ENCODE measurements around the gene DVL1. TPM values are rescaled to one million over a fixed set of nuclear protein-coding genes. Genes with fewer than 3 reads are reported as not detected.

The DVL1 gene
- total and polyA plus RNA-seq, 2 of the 13 experiments (the other 11 are each of a cell fraction or from before 2014, with no cell fraction given): 30.8 to 60.4 TPM

DNA sequence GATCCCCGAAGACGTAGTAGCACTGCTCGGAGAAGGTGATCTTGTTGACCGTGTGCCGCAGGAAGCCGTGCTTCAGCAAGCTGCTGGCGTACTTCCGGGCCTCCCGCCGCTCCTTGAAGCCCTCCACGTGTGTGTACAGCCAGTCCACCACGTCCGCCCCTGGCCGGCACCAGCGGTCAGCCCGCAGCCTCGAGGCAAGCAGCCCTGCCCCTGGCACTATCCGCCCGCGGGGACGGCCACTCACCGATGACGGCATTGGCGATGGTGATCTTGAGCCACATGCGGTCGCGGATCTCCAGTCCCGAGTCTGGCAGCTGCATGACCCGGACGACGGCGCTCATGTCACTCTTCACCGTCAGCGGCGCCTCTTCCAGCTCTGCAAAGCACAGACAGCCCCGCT lies 10.9 kb downstream of the DVL1 start:
- H3K9ac ChIP-seq (ENCODE audit: insufficient read depth, low read depth, low read length): no peak overlapping the region
- WGBS (ENCODE audit: low lambda C conversion rate): 98% methylated on average over 35 of the region's 36 CpGs
- in situ Hi-C loops (cut with HindIII; ENCODE audit: extremely low pct_ligation_motif_present, low pct_unique_long_range_greater_than_20kb): no loop called here
- no peak for FAIRE-seq
- intact Hi-C loops (cut with micrococcal nuclease; ENCODE audit: unreplicated experiment): no loop called here
- no TSS peak for BruUV-seq (replicated peaks)
- H3K79me2 ChIP-seq (ENCODE audit: insufficient read depth, low read length): no peaks in the 10 kb centered on the region
- peaks cover 7% of the 10 kb centered on the region; the same call in 1 of the 2 replicates for H4K20me1 ChIP-seq (ENCODE audit: insufficient read depth, low read length)
- no peak overlapping the region for H3K4me3 ChIP-seq (replicated peaks in 1 of 3; ENCODE audit: insufficient read depth in 1 of 3, low read depth in 2 of 3, low read length in 3 of 3)
- no peaks in the 10 kb centered on the region for H3K9me3 ChIP-seq (ENCODE audit: low read length)
- ChIA-PET CTCF (ENCODE audit: low intra/inter-chr PET ratio, low total read pairs) (no interaction called here), POLR2A (interaction anchor here (0.9 to 1.0 kb wide), 3 partner anchors 10 to 61 kb away, joined by 3 to 4 read pairs (median 4); partner anchors contain the start of genes AURKAIP1 and CCNL2)
- no peaks in the 10 kb centered on the region for H3K27me3 ChIP-seq (ENCODE audit: control insufficient read depth in 1 of 2, insufficient read depth in 2 of 2, low read length in 2 of 2)
- no peak for ATAC-seq
- H3K4me1 ChIP-seq (ENCODE audit: insufficient read depth, low read length): no peaks in the 10 kb centered on the region
- TF ChIP-seq AGO2 (optimal IDR thresholded peaks at IDR 0.05; ENCODE audit: low read depth, low read length): peak; percentile 30
- TF ChIP-seq EZH2 (conservative IDR thresholded peaks at IDR 0.05; ENCODE audit: low read depth, low read length): no peak
- DNase-seq (ENCODE audit: low spot score): no peak
- H3K4me2 ChIP-seq (ENCODE audit: low read depth, low read length): no peak overlapping the region
- H3K36me3 ChIP-seq (replicated peaks in 1 of 2; ENCODE audit: control insufficient read depth in 1 of 2, insufficient read depth in 2 of 2, low read length in 2 of 2): peaks cover 13 to 26% of the 10 kb centered on the region in 2 experiments
- no peak overlapping the region for H3K27ac ChIP-seq (ENCODE audit: extremely low read length, insufficient read depth, low read length)
- no peak overlapping the region for H2AFZ ChIP-seq (ENCODE audit: low read length)

DNA sequence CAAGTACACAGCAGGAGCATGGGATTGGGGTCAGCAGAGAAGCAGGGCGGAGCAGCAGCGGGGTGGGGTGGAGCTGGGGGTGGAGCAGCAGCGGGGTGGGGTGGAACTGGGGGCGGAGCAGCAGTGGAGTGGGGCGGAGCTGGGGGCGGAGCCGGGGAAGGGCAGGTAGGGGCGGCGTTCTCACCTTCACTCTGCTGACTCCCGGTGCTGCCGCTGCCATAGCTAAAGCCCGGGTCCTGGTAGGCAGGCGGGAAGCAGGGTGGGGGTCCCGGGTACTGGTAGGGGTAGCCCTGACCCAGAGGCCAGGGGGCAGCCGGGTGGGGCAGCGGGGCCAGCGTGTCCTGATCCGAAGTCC lies 11.4 kb downstream of the DVL1 start:
- Histone ChIP-seq H3K4me3 (replicated peaks in 1 of 3; ENCODE audit: insufficient read depth in 1 of 3, low read depth in 2 of 3, low read length in 3 of 3) (no peak overlapping the region), H3K36me3 (replicated peaks in 1 of 2; ENCODE audit: control insufficient read depth in 1 of 2, insufficient read depth in 2 of 2, low read length in 2 of 2) (peaks cover 13 to 26% of the 10 kb centered on the region in 2 experiments), H4K20me1 (ENCODE audit: insufficient read depth, low read length) (peaks cover 7% of the 10 kb centered on the region; the same call in 1 of the 2 replicates), H3K27me3 (ENCODE audit: control insufficient read depth in 1 of 2, insufficient read depth in 2 of 2, low read length in 2 of 2) (no peaks in the 10 kb centered on the region), H3K9ac (ENCODE audit: insufficient read depth, low read depth, low read length) (no peak overlapping the region), H3K4me1 (ENCODE audit: insufficient read depth, low read length) (no peaks in the 10 kb centered on the region), H2AFZ (ENCODE audit: low read length) (no peak overlapping the region), H3K4me2 (ENCODE audit: low read depth, low read length) (no peak overlapping the region), H3K9me3 (ENCODE audit: low read length) (no peaks in the 10 kb centered on the region), H3K79me2 (ENCODE audit: insufficient read depth, low read length) (no peaks in the 10 kb centered on the region), H3K27ac (ENCODE audit: extremely low read length, insufficient read depth, low read length) (no peak overlapping the region)
- CTCF ChIA-PET (ENCODE audit: low intra/inter-chr PET ratio, low total read pairs): no interaction called here
- 92% methylated on average over 10 of the region's 18 CpGs for WGBS (ENCODE audit: low lambda C conversion rate)
- FAIRE-seq (no peak), ATAC-seq (no peak), DNase-seq (ENCODE audit: low spot score) (no peak)
- POLR2A ChIA-PET: interaction anchor here (0.9 to 1.0 kb wide), 3 partner anchors 10 to 61 kb away, joined by 3 to 4 read pairs (median 4); partner anchors contain the start of genes AURKAIP1 and CCNL2
- no TSS peak for BruUV-seq (replicated peaks)
- no peak for TF ChIP-seq ZKSCAN1 (IDR thresholded peaks at IDR 0.05; ENCODE audit: low read length)
- TF ChIP-seq ZSCAN25 (CRISPR knock-in tag; IDR thresholded peaks at IDR 0.05): no peak
- no peak for TF ChIP-seq ZBTB21 (CRISPR knock-in tag; IDR thresholded peaks at IDR 0.05)
- no peak for TF ChIP-seq ZNF598 (CRISPR knock-in tag; IDR thresholded peaks at IDR 0.05; ENCODE audit: borderline replicate concordance)
- TF ChIP-seq ZSCAN22 (CRISPR knock-in tag; IDR thresholded peaks at IDR 0.05): no peak
- no peak for TF ChIP-seq HCFC1 (IDR thresholded peaks at IDR 0.05; ENCODE audit: low read depth, low read length)
- TF ChIP-seq, protein P1, sequence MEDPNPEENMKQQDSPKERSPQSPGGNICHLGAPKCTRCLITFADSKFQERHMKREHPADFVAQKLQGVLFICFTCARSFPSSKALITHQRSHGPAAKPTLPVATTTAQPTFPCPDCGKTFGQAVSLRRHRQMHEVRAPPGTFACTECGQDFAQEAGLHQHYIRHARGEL (CRISPR knock-in tag; IDR thresholded peaks at IDR 0.05): no peak
- no peak for TF ChIP-seq ZSCAN29 (CRISPR knock-in tag; conservative IDR thresholded peaks at IDR 0.05)
- no peak for TF ChIP-seq SAFB2 (CRISPR knock-in tag; IDR thresholded peaks at IDR 0.05; ENCODE audit: borderline replicate concordance, low read depth)
- TF ChIP-seq ZNF496 (CRISPR knock-in tag; IDR thresholded peaks at IDR 0.05; ENCODE audit: insufficient replicate concordance): no peak
- no peak for TF ChIP-seq ZNF792 (CRISPR knock-in tag; IDR thresholded peaks at IDR 0.05)
- no peak for TF ChIP-seq SMC3 (IDR thresholded peaks at IDR 0.05; ENCODE audit: low read length)
- no peak for TF ChIP-seq SIN3A (IDR thresholded peaks at IDR 0.05; ENCODE audit: borderline replicate concordance, low read depth, low read length)
- no peak for TF ChIP-seq ZNF7 (CRISPR knock-in tag; IDR thresholded peaks at IDR 0.05)
- no peak for TF ChIP-seq SRF (IDR thresholded peaks at IDR 0.05; ENCODE audit: low read depth, low read length)
- TF ChIP-seq SIN3B (IDR thresholded peaks at IDR 0.05; ENCODE audit: low read length): no peak
- intact Hi-C loops (cut with micrococcal nuclease; ENCODE audit: unreplicated experiment) (no loop called here), in situ Hi-C loops (cut with HindIII; ENCODE audit: extremely low pct_ligation_motif_present, low pct_unique_long_range_greater_than_20kb) (no loop called here)

Measured in HepG2 (cell line).